Measurements from ENCODE around the gene PNKP.

PNKP gene

DNA sequence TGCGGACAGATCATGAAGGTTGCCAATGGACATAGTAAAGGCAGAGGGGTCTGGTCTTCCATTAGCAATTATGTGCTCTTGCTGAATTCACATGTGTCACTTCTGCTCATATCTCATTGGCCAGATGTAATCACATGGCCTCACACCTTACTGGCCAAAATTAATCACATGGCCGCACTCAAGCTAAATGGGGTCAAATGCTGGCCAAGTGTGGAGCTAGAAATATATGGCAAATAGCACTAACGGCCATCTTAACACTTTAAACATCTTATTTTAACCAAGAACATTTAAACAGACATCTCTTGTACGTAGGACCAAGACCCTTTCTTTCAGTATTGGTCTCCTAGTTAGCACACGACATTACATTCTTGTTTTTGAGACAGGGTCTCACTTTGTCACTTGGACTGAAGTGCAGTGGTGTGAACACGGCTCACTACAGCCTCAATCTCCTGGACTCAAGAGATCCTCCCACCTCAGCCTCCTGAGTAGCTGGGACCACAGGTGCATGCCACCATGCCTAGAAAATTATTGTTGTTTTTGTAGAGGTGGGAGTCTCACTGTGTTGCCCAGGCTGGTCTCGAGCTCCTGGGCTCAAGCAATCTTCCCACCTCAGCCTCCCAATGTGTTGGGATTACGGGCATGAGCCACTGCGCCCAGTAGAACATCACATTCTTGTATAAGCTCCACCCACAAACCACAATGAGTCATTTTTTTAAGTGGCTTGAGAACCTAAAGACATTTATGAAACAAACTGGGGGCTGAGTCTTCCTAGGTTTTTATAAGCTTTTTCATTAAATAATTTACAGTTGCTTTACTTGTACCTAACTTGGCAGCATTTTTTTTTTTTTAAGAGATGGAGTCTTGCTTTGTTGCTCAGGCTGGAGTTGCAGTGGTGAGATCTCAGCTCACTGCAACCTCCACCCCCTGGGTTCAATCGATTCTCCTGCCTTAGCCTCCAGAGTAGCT is 19.4 kb downstream of the PNKP start:
- no peak for DNase-seq (ENCODE audit: low read depth in 2 of 3, low spot score in 2 of 3)

DNA sequence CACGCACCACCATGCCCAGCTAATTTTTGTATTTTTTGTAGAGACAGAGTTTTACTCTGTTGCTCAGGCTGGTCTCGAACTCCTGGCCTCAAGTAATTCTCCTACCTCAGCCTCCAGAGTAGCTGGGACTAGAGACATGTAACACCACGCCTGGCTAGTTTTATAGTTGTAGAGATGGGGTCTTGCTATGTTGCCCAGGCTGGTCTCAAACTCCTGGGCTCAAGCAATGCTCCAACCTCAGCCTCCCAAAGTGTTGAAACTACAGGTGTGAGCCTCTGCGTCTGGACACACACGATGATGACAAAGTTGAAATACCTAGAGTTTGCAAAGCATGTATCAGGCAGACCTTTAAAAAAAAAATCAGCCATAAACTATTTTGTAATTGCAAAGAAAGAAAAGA is 21.0 kb downstream of the PNKP start:
- DNase-seq (ENCODE audit: low read depth in 2 of 3, low spot score in 2 of 3): no peak

DNA sequence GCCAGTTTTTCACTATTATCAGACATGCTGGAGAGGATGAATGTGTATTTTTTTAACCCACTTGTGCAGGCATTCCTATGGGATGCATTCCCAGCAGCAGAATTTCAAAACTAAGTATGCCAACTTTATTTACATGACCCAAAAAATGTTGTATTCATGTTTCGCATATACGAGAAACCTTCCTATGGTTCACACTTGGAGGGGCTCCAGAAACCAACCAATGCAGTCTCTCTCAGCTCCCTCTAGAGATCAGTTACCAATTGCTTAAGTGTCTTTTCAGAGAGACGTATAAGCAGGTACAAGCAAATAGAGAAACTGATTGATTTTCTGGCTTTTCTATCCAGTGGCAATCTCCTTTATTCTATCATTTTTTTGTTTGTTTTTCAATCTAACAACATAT is 22.0 kb downstream of the PNKP start:
- DNase-seq (ENCODE audit: low read depth in 2 of 3, low spot score in 2 of 3): no peak

DNA sequence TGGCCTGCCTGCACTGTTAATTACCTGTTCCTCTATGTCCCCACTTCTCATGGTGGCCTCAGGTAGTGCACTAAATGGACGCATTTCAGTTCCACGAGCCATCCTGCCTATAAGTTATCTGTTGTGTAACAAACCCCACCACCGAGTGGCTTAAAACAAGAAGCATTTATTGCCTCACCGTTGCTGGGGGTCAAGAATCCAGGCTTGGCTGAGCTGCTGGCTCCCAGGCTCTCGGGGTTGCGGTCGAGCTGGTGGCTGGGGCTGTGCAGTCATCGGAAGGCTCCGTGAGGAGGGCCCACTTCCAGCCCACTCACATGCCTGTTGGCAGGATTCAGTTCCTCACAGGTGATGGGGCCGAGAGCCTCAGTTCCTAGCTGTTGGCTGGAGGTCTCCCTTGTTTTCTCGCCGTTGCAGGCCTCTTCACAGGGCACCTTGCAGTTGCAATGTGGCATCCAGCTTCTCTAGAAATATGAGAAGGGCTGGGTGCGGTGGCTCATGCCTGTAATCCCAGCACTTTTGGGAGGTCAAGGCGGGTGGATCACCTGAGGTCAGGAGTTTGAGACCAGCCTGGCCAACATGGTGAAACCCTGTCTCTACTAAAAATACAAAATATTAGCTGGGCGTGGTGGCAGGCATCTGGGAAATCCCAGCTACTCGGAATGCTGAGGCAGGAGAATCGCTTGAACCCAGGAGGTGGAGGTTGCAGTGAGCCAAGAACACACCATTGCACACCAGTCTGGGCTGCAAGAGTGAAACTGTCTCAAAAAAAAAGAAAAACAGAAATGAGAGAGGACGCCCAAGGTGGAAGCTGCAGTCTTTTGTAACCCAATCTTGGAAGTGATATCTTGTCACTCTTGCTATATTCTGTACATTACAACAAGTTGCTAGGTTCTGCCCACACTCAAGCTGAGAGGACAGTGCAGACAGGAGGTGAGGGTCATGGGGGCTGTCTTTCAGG is 23.0 kb downstream of the PNKP start:
- DNase-seq (ENCODE audit: low read depth in 2 of 3, low spot score in 2 of 3): no peak

DNA sequence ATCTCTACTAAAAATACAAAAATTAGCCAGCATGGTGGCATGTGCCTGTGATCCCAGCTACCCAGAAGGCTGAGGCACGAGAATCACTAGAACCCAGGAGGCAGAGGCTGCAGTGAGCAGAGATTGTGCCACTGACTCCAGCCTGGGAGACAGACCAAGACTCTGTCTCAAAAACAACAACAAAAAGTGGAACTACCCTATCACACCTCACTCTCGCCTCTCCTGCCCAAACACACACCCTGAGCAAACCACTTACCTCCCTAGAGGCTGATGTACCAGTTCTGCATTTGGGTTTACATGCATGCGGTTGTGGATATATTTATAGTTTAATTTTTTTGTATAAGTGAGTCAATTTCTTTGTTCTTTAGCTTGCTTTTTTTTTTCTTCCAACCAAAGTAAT is 24.1 kb downstream of the PNKP start:
- DNase-seq (ENCODE audit: low read depth in 2 of 3, low spot score in 2 of 3): no peak

DNA sequence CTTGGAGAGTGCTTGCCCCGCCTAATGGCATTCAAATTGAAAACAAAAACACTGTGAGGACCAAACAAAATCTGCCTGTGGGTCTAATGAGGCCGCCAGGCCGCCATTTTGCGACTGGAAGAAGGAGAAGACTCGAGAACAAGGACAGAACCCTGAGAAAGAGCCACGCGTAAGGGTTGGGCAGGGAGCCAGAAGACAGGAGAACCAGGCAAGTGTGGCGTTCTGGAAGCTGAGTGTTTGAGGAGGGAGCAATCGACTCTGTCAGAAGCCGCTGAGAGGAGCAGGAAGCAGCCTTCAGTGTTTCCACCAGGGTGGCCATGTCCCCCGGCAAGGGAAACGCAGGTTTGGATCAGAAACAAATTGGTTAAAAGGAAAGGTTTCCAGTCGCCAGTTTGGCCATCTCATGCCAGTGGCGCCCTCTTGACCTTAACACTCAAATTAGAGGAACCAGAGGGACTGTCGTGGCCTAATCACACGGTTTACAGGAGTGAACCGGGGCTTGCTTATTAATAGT is 26.6 kb downstream of the PNKP start:
- DNase-seq (ENCODE audit: low read depth in 2 of 3, low spot score in 2 of 3): no peak

DNA sequence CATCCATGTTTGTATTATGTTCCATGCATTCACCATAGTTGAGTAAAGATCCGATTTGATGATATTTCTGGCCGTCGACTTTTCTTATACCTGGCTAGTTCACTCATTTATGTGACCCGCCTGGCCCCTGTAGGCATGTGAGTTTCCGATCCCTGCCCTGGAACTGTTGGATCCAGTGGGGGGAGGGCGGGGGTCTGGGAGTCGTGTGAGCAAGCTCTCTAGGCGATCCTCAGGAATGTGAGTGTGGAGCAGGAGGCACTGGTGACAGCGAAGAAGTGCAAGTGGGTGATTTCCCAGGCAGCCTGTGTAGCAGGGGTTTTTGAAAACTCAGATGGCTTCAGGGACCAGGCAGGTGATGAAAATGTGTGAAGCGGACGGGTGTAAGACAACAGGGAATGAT is 27.1 kb downstream of the PNKP start:
- no peak for DNase-seq (ENCODE audit: low read depth in 2 of 3, low spot score in 2 of 3)

DNA sequence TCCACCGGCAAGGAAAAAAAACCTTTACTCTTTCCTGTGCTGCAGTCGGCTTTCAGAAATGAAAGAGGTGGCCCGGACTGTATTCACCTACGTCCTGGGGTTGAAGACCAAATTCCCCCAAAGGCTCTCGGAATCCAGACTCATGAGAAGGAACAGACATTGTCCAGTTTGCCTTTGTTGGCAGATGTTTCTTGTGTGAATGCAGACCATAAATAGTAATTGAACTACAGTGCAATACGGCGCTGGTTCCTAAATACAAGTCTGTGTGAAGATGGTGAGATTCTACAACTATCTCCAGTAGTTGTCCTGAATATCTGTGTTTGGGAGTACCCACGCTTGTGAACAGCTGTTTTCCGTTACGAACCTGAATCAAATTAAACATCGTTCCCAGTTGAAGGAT is 27.7 kb downstream of the PNKP start:
- DNase-seq (ENCODE audit: low read depth in 2 of 3, low spot score in 2 of 3): no peak

DNA sequence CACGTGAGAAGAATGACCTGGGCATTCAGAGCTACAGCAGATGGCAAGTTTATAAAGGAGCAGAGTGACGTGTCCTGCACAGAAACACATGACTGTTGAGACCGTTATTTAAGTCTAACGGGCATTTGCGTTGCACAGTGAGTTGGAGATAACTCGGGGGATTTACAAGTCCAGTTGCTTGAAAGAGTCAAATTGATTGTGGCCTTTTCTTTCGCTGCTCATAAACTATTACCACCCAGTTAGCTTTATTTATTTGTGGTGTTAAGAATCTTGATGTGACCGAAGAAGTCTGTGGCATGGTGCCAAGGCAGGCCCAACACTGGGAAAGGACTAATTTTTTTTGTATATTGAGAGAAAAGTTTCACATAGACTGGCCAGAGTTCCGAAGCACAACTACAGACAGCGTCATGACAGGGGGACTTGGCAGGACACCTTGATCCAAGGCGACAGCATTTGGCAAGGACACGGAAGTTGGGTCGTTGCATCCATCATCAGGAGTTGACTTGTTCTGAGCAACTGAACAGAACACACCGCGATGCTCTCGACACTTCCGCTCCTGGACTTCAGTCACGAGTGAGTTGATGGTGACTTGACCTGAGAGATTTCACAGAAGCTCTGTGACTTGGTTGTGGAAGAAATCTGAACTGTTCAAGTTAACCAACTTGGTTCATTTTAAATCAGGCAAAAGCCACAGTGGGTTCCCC is 28.3 kb downstream of the PNKP start:
- no peak for DNase-seq (ENCODE audit: low read depth in 2 of 3, low spot score in 2 of 3)

DNA sequence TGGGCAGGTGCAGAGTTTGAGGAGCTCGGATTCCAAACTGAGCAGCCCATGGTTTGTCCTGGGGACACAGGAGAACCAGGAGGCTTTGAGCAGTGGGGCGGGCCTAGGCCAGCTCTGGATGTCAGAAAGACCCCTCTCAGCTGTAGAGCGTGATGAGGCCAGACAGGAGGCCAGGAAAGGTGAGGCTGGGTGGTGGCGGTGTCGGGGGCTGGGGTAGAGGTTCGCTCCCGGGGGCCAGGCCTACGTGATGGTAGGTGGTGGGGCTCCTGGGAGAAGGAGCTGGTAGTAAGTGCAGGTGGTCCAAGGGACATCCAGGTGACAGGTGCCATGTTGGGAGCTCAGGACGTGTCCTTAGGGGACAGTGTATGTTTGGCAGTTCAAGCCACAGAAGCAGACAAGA is 30.0 kb downstream of the PNKP start:
- DNase-seq (ENCODE audit: low read depth in 2 of 3, low spot score in 2 of 3): no peak

DNA sequence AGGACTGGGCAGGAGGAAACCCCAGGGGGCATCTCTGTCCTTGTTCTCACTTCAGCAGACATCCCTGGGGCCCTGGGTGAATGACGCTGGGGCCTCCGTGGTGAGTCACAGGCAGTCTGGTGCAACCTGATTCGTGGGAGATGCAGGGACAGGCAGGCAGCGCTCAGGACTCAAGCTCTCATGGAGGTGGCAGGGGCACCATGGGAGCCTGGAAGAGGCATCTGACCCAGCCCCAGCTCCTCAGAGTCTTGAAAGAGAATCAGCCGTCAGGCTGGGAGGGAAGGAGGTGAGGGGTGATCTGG is 30.4 kb downstream of the PNKP start:
- no peak for DNase-seq (ENCODE audit: low read depth in 2 of 3, low spot score in 2 of 3)

DNA sequence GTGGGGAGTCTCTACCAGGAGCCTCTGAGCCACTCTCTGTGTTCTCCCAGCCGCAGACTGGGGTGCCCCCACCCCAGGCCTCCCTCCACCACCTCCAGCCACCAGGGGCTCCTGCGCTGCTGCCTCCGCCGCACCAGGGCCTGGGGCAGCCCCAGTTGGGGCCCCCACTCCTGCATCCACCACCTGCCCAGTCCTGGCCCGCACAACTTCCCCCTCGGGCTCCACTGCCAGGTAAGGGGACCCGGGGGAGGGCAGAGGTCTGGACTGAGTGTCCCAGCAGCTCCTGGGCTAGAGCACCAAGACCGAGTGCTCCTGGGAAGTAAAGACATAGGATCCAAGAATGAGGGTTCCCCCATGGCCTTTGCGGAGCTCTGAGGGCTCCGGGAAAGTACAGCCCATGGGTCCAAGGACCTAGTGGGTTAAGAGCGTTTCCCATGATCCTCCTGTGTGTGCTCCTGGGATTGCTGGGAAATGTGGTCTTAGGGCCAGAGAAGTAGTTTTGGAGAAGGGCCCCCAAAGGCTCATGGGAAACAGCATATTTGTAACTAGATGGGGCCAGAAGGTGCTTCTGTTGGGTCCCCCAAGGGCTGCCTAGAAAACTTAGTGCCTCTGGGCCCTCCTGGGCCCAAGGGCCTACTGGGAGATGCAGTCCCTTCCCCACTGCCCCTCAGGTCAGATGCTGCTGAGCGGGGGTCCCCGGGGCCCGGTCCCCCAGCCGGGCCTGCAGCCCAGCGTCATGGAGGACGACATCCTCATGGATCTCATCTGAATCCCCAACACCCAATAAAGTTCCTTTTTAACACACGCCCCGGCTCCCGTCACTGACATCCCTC is 31.0 kb downstream of the PNKP start:
- DNase-seq (ENCODE audit: low read depth in 2 of 3, low spot score in 2 of 3): no peak

DNA sequence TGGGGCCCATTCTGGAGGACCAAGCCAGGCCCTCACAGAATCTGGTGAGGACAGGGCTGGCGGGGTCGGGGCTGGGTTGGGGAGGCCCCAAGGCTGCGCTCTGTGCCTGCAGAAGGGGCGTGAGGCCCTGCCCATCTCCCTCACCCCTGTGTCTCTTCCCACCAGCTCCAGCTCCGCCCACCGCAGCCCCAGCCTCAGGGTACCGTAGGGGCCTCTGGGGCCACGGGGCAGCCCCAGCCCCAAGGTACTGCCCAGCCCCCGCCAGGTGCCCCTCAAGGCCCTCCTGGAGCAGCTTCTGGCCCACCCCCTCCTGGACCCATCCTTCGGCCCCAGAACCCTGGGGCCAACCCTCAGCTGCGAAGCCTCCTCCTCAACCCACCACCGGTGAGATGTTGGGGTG is 31.8 kb downstream of the PNKP start:
- DNase-seq (ENCODE audit: low read depth in 2 of 3, low spot score in 2 of 3): no peak

DNA sequence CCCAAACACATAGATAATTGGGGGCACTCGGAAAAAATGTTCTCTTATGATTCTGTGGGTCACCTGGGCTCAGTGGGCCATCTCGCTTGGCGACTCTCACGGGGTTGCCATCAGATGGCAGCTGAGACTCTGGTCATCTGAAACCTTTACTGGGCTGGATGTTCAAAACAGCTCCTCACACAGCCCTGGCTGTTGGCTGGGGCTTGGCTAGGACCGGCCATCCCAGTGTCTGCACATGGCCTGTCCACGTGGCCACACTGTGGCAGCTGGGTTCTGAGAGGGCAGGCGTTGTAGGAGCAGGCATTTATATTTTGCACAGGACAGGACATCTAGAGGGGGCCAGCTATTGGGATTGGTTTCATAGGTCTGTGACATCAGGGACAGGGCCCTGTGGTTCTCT is 33.8 kb downstream of the PNKP start:
- no peak for DNase-seq (ENCODE audit: low read depth in 2 of 3, low spot score in 2 of 3)

DNA sequence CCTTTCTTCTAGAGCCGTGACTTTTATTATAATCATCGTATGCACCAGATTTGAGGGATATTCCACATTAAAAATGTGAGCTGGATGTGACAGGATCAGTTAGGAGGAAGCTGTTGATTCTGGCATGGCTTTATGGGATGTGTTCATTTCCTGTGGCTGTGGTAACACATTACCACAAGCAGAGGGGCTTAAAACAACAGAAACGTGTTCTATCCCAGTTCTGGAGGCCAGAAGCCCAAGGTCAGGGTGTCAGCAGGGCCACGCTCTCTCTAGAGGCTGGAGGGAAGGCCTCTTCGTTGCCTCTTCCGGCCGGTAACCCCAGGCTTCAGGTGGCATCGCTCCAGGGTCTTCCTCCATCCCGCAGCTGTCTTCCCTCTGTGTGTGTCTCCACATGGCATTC is 34.8 kb downstream of the PNKP start:
- no peak for DNase-seq (ENCODE audit: low read depth in 2 of 3, low spot score in 2 of 3)

DNA sequence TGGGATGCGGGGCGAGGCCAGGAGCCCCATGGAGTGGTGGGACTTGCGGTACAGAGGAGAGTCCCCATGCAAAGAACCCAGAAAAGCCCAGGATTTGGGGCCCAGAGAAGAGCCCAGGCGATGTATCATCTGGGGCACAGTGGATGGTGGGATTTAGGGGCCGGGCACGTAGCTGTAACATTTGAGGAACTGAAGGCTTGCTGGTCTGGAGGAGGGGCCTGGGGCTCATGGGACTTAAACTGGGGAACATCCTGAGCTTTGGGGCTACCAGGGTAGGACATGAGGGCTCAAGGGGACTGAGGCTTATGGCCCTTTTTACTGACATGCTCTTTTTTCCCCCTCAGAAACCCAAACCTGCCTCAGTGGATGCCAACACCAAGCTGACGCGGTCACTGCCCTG is 35.8 kb downstream of the PNKP start:
- DNase-seq (ENCODE audit: low read depth in 2 of 3, low spot score in 2 of 3): no peak

DNA sequence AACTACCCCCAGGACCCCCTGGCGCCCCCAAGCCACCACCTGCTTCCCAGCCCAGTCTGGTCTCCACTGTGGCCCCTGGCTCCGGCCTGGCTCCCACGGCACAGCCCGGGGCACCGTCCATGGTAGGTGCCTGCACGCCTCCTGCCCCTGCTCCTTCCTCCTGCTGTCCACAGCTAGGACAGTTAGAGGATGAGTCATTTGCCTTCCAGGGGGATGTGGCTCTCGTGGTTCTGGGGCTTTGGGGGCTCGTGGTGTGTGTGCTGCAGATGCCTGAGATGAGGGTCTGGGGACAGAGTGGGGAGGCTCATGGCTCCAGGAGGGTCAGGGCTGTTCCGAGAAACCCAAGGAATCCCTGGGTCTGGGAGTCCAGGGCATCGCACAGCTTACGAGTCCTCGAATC is 36.6 kb downstream of the PNKP start:
- DNase-seq (ENCODE audit: low read depth in 2 of 3, low spot score in 2 of 3): no peak

DNA sequence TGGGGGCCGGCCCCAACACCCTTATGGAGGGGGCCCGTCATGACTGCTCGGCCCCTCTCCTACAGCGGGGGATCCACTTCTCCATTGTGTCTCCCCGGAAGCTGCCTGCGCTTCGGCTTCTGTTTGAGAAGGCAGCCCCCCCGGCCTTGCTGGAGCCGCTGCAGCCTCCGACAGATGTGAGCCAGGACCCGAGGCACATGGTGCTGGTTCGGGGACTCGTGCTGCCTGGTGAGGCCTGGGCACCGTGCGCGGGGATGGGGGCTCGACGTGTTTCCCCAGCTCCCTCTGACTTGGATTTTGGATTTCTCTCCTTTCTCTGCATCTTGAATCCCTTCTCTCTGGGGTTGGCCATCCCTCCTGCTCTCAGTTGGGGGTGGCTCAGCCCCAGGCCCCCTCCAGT is 37.7 kb downstream of the PNKP start:
- no peak for DNase-seq (ENCODE audit: low read depth in 2 of 3, low spot score in 2 of 3)

DNA sequence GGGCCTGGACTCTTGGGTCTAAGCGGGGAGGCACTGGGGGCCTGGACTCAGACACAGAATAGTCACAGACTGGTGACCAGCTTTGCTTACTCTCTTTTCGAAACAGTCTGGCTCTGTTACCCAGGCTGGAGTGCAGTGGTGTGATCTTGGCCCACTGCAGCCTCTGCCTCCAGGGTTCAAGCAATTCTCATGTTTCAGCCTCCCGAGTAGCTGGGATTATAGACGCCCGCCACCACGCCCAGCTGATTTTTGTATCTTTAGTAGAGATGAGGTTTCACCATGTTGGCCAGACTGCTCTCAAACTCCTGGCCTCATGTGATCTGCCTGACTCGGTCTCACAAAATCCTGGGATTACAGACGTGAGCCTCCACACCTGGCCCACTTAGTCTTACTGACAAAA is 38.2 kb downstream of the PNKP start:
- DNase-seq (ENCODE audit: low read depth in 2 of 3, low spot score in 2 of 3): no peak

DNA sequence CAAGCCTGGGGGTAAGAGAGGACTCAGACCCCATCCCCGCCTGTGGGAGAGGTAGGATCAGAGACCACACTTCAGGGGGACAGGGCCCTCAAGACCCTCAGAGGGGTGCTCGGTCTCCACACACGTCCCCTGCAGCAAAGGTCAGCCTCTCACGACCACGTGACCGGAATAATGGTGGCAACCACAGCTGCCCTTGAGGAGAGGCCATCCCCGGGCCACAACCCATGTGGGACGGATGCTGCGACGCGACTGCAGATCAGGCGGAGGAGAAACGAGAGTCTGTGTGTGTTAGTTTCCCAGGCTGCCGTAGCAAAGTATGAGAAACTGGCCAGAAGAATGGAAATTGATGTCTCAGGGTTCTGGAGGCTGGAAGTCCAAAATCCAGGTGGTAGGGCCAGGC is 40.3 kb downstream of the PNKP start:
- no peak for DNase-seq (ENCODE audit: low read depth in 2 of 3, low spot score in 2 of 3)

DNA sequence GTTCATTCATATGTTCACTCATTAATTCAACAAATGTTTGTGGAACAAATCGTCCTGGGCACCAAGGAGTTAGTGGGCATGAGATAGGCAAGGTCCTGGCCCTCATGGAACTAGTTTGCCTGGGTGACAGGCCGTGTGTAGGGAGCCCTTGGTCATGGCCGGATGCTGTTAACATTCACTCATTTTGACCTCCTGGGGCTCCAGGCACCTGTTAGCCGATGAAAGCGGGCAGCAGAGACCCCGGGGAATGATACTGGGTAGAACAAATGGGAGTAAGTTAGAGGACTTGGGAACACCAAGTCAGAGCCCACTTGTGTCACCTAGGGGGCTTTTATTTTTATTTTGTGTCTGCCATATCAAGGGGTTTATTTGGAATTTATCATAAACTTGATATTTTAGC is 42.7 kb downstream of the PNKP start:
- DNase-seq (ENCODE audit: low read depth in 2 of 3, low spot score in 2 of 3): no peak
